Osteocyte (in vitro differentiated cells): ENCODE data around the gene CD207. TPM values are rescaled to one million over a fixed set of nuclear protein-coding genes. Genes with fewer than 3 reads are reported as not detected.
"Not testable (repeated sequence)": the region's sequence is repeated elsewhere in the genome, so short reads cannot be mapped to it uniquely, and the experiment has no call there.

Experiments used
- DNase-seq: peaks from one replicate; pipeline ENCODE4 v3.0.0; 2021; ENCODE audit warnings: mixed read lengths; ENCODE audit not compliant: unreplicated experiment; ENCODE audit errors: extremely low spot score
- H3K27ac Mint-ChIP-seq: one replicate; pipeline ENCODE4 v1.8.0; 2021; ENCODE audit warnings: mild to moderate bottlenecking, mixed read lengths; ENCODE audit not compliant: unreplicated experiment
- H3K27me3 Mint-ChIP-seq: one replicate; pipeline ENCODE4 v1.8.0; 2021; ENCODE audit warnings: mixed read lengths; ENCODE audit not compliant: unreplicated experiment
- H3K36me3 Mint-ChIP-seq: one replicate; pipeline ENCODE4 v1.8.0; 2021; ENCODE audit warnings: mixed read lengths; ENCODE audit not compliant: unreplicated experiment
- H3K4me1 Mint-ChIP-seq: one replicate; pipeline ENCODE4 v1.8.0; 2021; ENCODE audit warnings: mixed read lengths; ENCODE audit not compliant: unreplicated experiment
- H3K4me3 Mint-ChIP-seq: one replicate; pipeline ENCODE4 v1.8.0; 2021; ENCODE audit warnings: mild to moderate bottlenecking, moderate library complexity, mixed read lengths; ENCODE audit not compliant: unreplicated experiment
- H3K9me3 Mint-ChIP-seq: one replicate; pipeline ENCODE4 v1.8.0; 2021; ENCODE audit warnings: mixed read lengths; ENCODE audit not compliant: unreplicated experiment
- total RNA-seq: library from RNA; stranded (reverse); gene quantifications from 2 replicates; pipeline ENCODE4 v1.2.1, GENCODE V29; 2021
- TF ChIP-seq, protein P1 (sequence below): fragments of 200-600 bp; sonication (generic); IDR thresholded peaks from 2 replicates; pipeline ENCODE4 v1.5.0; 2021; ENCODE audit warnings: antibody characterized with exemption, mild to moderate bottlenecking, moderate library complexity

The CD207 gene
- total RNA-seq, 1 donor from 2014 or later = not detected

- Mint-ChIP-seq H3K9me3 (peaks cover 4% of the 10 kb centered on the region), H3K4me1 (no peaks in the 10 kb centered on the region), H3K36me3 (no peaks in the 10 kb centered on the region), H3K27me3 (peaks cover 18% of the 10 kb centered on the region), H3K4me3 (no peak overlapping the region), H3K27ac (no peak overlapping the region)
- DNase-seq = no peak
- TF ChIP-seq, protein P1, sequence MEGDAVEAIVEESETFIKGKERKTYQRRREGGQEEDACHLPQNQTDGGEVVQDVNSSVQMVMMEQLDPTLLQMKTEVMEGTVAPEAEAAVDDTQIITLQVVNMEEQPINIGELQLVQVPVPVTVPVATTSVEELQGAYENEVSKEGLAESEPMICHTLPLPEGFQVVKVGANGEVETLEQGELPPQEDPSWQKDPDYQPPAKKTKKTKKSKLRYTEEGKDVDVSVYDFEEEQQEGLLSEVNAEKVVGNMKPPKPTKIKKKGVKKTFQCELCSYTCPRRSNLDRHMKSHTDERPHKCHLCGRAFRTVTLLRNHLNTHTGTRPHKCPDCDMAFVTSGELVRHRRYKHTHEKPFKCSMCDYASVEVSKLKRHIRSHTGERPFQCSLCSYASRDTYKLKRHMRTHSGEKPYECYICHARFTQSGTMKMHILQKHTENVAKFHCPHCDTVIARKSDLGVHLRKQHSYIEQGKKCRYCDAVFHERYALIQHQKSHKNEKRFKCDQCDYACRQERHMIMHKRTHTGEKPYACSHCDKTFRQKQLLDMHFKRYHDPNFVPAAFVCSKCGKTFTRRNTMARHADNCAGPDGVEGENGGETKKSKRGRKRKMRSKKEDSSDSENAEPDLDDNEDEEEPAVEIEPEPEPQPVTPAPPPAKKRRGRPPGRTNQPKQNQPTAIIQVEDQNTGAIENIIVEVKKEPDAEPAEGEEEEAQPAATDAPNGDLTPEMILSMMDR = no peak
These were observed 33.9 kb downstream of the CD207 start for GRCh38 chr2:70801607-70802263.

DNA sequence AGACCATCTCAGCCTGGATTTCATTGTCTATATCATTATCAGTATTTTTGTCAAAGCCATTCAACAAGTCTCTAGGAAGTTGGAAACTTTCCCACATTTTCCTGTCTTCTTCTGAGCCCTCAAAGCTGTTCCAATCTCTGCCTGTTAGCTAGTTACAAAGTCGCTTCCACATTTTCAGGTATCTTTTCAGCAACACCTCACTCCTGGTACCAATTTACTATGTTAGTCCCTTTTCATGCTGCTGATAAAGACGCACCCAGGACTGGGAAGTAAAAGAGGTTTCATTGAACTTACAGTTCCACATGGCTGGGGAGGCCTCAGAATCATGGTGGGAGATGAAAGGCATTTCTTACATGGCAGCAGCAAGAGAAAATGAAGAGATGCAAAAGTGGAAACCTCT lies 35.9 kb downstream of the CD207 start:
- no peaks in the 10 kb centered on the region for H3K4me1 Mint-ChIP-seq
- peaks cover 28% of the 10 kb centered on the region for H3K27me3 Mint-ChIP-seq
- no peaks in the 10 kb centered on the region for H3K36me3 Mint-ChIP-seq
- DNase-seq = no peak
- no peak overlapping the region for H3K4me3 Mint-ChIP-seq
- no peak overlapping the region for H3K27ac Mint-ChIP-seq
- peaks cover 4% of the 10 kb centered on the region for H3K9me3 Mint-ChIP-seq
- TF ChIP-seq, protein P1 = no peak

DNA sequence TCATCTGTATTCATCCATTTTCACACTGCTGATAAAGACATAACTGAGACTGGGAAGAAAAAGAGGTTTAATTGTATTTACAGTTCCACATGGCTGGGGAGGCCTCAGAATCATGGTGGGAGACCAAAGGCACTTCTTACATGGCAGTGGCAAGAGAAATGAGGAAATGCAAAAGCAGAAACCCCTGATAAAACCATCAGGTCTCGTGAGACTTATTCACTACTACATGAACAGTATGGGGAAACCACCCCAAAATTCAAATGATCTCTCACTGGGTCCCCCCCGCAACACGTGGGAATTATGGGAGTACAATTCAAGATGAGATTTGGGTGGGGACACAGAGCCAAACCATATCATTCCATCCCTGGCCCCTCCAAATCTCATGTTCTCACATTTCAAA lies 37.6 kb downstream of the CD207 start:
- not testable (repeated sequence) for H3K27ac Mint-ChIP-seq, H3K36me3 Mint-ChIP-seq, DNase-seq, H3K9me3 Mint-ChIP-seq, H3K4me1 Mint-ChIP-seq, H3K4me3 Mint-ChIP-seq
- peaks cover 38% of the 10 kb centered on the region for H3K27me3 Mint-ChIP-seq

- H3K4me3 Mint-ChIP-seq = no peak overlapping the region
- no peak overlapping the region for H3K27ac Mint-ChIP-seq
- TF ChIP-seq, protein P1 = no peak
- no peak for DNase-seq
- peaks cover 4% of the 10 kb centered on the region for H3K9me3 Mint-ChIP-seq
- H3K27me3 Mint-ChIP-seq = peaks cover 40% of the 10 kb centered on the region
- H3K4me1 Mint-ChIP-seq = no peaks in the 10 kb centered on the region
- no peaks in the 10 kb centered on the region for H3K36me3 Mint-ChIP-seq
These were observed 38.1 kb downstream of the CD207 start for GRCh38 chr2:70797506-70797905.

DNA sequence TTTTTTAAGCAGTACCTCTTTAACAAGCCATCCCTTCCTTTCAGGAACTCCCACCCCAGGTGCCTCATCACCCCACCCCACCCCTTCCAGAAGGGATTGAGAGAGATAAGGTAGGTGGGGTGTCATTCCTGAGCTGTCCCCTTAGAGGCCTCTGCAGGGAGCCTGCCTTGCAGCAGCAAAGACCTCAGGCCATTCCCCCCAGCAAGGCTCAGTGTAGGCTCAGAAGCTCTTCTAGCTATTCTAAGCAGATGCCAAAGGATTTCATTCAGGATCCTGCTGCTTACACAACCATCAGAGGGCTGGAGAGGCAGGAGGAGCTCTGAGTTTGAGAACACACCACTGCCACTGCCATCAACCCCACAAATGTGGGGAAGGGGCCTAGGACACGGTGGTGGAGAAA lies 39.4 kb downstream of the CD207 start:
- DNase-seq = no peak
- Mint-ChIP-seq H3K9me3 (peaks cover 4% of the 10 kb centered on the region), H3K4me1 (no peaks in the 10 kb centered on the region), H3K27me3 (peaks cover 50% of the 10 kb centered on the region), H3K36me3 (no peaks in the 10 kb centered on the region), H3K27ac (no peak overlapping the region), H3K4me3 (no peak overlapping the region)
- TF ChIP-seq, protein P1 = no peak
